ENCODE measurements around the gene TRAT1. TPM values are rescaled to one million over a fixed set of nuclear protein-coding genes. Genes with fewer than 3 reads are reported as not detected.

Gene TRAT1
- total RNA-seq, 2 donors from 2014 or later: 87.0 to 100 TPM

DNA sequence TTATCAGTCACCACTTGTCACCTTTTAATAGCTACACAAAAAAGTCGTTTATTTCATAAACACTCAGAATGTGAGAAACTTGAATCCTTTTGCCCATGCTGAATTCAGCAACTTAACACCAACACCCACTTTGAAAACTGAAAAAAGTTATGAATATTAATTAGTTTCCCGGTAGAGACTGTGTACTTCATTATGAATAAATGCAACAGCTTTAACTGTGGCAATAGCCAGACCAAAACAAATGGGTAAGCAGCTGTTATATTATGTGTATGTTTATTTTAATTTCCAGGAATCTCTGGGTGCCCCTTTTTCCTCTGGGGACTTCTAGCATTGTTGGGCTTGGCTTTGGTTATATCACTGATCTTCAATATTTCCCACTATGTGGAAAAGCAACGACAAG lies 7.8 kb downstream of the TRAT1 start:
- H3K27ac Mint-ChIP-seq: peak overlapping the region; percentile 99
- no peaks in the 10 kb centered on the region for H3K27me3 Mint-ChIP-seq
- H3K4me1 Mint-ChIP-seq: peaks cover 64% of the 10 kb centered on the region
- peak overlapping the region; percentile 28 for H3K4me3 Mint-ChIP-seq
- peaks cover 10% of the 10 kb centered on the region for H3K36me3 Mint-ChIP-seq (ENCODE audit: low read depth)
- ATAC-seq (no peak), DNase-seq (no peak)
- H3K9me3 ChIP-seq (ENCODE audit: control insufficient read depth, low read length, poor library complexity, severe bottlenecking): no peaks in the 10 kb centered on the region

DNA sequence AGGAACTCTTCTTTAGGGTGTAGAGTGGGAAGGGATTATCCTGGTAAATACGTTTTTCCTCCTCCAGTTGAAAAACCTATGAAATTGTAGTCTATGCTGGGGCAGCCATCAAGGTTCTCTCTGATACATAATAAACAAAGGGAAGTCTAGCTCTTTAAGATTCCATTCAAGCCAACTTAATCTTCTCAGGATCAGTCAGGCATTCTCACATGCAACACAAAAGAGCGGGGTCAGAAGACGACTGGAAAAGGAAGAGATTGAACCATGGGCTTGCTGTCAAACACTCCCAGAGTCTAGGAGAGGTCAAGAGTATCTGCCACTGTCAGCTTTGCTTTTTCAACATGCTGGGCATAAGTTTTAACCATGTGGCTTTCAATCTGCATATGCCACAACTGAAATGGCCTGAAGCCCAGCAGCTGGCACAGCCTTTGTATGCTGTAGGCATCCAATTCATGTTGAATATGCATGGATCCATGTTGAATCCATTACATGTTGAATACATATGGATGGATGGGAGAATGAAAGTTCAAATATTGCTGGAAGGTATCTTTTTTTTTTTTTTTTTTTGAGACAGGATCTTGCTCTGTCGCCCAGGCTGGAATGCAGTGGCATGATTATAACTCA lies 8.5 kb downstream of the TRAT1 start:
- no peaks in the 10 kb centered on the region for H3K9me3 ChIP-seq (ENCODE audit: control insufficient read depth, low read length, poor library complexity, severe bottlenecking)
- DNase-seq (no peak), ATAC-seq (no peak)
- no peaks in the 10 kb centered on the region for H3K27me3 Mint-ChIP-seq
- peaks cover 68% of the 10 kb centered on the region for H3K4me1 Mint-ChIP-seq
- H3K4me3 Mint-ChIP-seq: peak overlapping the region; percentile 28
- peaks cover 9% of the 10 kb centered on the region for H3K36me3 Mint-ChIP-seq (ENCODE audit: low read depth)
- peak overlapping the region; percentile 99 for H3K27ac Mint-ChIP-seq

DNA sequence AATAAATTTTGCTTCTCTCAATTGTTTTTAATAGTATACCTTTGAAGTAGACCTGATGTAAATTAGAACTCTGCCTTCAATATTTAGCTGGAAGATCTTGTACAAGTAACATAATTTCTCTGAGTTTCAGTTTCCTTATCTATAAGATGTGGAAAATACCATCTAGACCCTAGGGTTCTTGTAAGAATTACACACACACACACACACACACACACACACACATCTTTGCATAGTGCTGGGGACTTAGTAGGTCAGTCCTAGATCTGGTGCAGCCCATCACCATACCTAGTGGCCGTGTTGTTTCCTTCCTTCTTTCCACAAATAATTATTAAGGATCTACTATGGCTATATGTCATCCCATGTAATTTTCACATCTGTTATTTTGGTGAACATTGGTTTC lies 11.0 kb downstream of the TRAT1 start:
- no peaks in the 10 kb centered on the region for H3K9me3 ChIP-seq (ENCODE audit: control insufficient read depth, low read length, poor library complexity, severe bottlenecking)
- ATAC-seq: no peak
- H3K36me3 Mint-ChIP-seq (ENCODE audit: low read depth): peaks cover 6% of the 10 kb centered on the region
- peak overlapping the region; percentile 88 for H3K4me3 Mint-ChIP-seq
- peaks cover 69% of the 10 kb centered on the region for H3K4me1 Mint-ChIP-seq
- DNase-seq: no peak
- H3K27ac Mint-ChIP-seq: peak overlapping the region; percentile 99
- H3K27me3 Mint-ChIP-seq: no peaks in the 10 kb centered on the region

DNA sequence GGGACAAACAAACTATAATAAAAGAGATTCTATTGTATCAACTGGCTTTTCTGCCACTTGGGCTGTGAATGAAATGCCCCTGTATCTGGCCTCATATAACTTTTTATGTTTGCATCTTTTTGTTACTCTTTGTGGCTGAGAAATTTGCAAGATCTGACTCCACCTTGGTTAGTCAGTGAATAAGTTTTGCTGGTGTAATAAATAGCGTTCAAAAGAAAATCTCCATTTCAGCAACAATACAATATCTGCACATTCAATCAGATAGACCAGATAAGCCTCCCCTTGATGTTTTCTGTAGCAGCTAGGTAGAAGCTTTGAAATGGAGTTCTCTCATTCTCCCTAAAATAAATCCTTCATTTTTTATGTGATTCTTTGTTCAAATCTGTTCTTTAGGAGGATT lies 12.0 kb downstream of the TRAT1 start:
- peak overlapping the region; percentile 88 for H3K4me3 Mint-ChIP-seq
- no peak for DNase-seq

DNA sequence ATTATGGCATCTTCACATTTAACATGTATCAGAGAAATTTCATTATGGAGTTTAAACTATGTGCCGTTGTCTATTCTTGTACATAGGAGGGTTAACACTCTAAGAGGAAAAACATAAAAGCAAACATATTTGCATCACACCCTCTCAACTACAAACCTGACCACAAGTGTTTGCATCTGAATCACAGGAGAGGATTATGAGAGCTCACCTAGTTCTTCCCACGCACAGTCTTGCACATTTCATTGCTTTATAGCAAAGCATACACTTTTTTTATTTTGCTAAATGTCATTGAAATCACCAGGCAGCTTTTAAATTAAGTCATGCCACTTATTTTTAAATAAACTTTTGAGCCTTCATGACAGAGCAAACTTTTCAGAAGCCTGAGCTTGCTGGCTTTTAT lies 12.5 kb downstream of the TRAT1 start:
- peak overlapping the region; percentile 99 for H3K27ac Mint-ChIP-seq

More for the DNA sequence above, 12.0 kb downstream of the TRAT1 start:
- no peaks in the 10 kb centered on the region for H3K27me3 Mint-ChIP-seq
- ATAC-seq: peak; percentile 70
- peak overlapping the region; percentile 99 for H3K27ac Mint-ChIP-seq
- H3K4me1 Mint-ChIP-seq: peaks cover 73% of the 10 kb centered on the region
- peaks cover 4% of the 10 kb centered on the region for H3K36me3 Mint-ChIP-seq (ENCODE audit: low read depth)
- H3K9me3 ChIP-seq (ENCODE audit: control insufficient read depth, low read length, poor library complexity, severe bottlenecking): no peaks in the 10 kb centered on the region

DNA sequence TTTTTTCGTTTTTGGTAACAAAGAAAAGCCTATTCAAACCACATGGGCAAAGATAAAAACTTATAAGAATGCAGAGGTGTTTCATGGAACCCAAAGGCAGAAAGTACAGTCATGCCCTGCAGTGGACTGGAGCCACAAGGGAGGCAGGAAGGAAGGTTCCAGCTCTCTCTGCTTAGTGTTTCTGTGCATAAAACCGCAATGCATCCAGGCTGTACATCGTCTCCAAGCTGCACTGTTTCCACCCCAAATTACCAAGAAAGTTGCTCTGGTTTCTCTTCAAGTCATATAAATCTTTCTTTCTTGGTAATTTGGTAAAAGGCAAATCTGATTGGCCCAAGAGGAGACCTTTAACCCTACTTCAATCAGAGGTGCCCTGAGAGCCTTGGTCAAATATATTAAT lies 15.8 kb downstream of the TRAT1 start:
- Mint-ChIP-seq H3K4me3 (peak overlapping the region; percentile 70), H3K27me3 (no peaks in the 10 kb centered on the region), H3K36me3 (ENCODE audit: low read depth) (peaks cover 18% of the 10 kb centered on the region), H3K4me1 (peaks cover 68% of the 10 kb centered on the region), H3K27ac (peak overlapping the region; percentile 99)
- DNase-seq: no peak
- no peaks in the 10 kb centered on the region for H3K9me3 ChIP-seq (ENCODE audit: control insufficient read depth, low read length, poor library complexity, severe bottlenecking)
- no peak for ATAC-seq

More for the DNA sequence above, 12.5 kb downstream of the TRAT1 start:
- DNase-seq (no peak), ATAC-seq (peak; percentile 87)
- H3K4me1 Mint-ChIP-seq: peaks cover 70% of the 10 kb centered on the region
- no peaks in the 10 kb centered on the region for H3K27me3 Mint-ChIP-seq
- peaks cover 4% of the 10 kb centered on the region for H3K36me3 Mint-ChIP-seq (ENCODE audit: low read depth)
- H3K9me3 ChIP-seq (ENCODE audit: control insufficient read depth, low read length, poor library complexity, severe bottlenecking): no peaks in the 10 kb centered on the region
- H3K4me3 Mint-ChIP-seq: peak overlapping the region; percentile 88

DNA sequence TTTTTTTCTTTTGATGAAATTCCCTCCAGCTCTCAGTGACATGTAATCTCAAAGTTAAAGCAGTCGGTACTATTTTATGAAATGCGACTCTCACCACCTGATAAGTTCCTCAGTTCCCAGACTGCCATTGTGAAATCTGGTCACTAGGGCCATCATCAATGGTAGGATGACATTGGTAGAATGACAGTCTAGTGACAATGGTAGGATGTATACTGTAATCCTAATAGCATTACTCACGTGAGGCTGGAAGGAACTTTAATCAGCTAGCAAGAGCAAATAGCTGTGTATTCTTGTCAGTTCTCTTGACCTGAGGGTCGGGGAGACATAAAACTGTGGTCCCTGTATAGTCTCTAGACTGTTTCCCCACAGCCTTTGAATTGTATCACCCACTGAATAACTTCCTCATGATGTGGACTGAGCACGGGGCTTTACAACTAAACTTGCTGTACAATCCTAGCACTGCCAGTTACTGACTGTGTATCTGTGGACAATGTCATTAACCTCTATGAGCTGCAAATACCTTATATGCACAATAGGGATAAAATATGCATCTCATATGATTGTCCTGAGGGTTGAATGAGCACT lies 23.2 kb downstream of the TRAT1 start:
- peaks cover 60% of the 10 kb centered on the region for H3K4me1 Mint-ChIP-seq
- peak overlapping the region; percentile 61 for H3K27ac Mint-ChIP-seq
- peak overlapping the region; percentile 37 for H3K4me3 Mint-ChIP-seq
- H3K27me3 Mint-ChIP-seq: no peaks in the 10 kb centered on the region
- ATAC-seq (no peak), DNase-seq (no peak)
- no peaks in the 10 kb centered on the region for H3K9me3 ChIP-seq (ENCODE audit: control insufficient read depth, low read length, poor library complexity, severe bottlenecking)
- peaks cover 17% of the 10 kb centered on the region for H3K36me3 Mint-ChIP-seq (ENCODE audit: low read depth)

DNA sequence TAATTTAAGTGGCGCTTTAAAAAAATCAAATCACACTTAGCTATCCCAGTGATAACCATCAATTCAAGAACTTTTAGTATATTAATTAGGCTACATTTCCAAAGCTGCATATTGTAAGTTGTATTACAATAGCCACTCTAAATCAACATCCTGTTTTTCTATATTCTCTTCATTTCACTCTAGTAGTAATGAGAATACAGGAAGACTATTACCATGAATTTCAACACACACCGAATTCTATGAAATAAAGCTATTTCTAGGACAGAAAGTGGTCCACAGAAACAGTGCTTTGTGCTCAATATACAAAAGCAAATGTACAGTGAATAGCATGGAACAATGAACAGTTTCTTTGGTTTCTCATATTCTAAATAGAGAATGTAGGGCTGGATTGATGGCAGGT lies 24.6 kb downstream of the TRAT1 start:
- H3K27me3 Mint-ChIP-seq: no peaks in the 10 kb centered on the region
- peak overlapping the region; percentile 84 for H3K27ac Mint-ChIP-seq
- no peaks in the 10 kb centered on the region for H3K9me3 ChIP-seq (ENCODE audit: control insufficient read depth, low read length, poor library complexity, severe bottlenecking)
- peaks cover 62% of the 10 kb centered on the region for H3K4me1 Mint-ChIP-seq
- H3K36me3 Mint-ChIP-seq (ENCODE audit: low read depth): peaks cover 14% of the 10 kb centered on the region
- ATAC-seq: no peak
- DNase-seq: no peak
- H3K4me3 Mint-ChIP-seq: no peak overlapping the region

DNA sequence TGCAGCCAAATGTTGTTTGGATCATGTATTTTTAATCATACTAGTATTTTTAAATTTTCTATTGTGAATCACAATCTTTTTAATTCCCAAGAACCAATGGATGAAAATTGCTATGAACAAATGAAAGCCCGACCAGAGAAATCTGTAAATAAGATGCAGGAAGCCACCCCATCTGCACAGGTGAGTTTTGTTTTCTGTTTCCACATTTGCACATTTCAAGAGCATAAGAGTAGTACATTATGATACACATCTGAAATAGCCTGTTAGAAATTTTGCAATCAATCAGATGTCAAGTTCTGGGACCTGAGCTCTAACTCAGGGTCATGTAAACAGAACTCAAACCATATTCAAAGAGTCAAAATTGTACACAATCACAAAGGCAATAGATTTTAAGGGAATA lies 26.5 kb downstream of the TRAT1 start:
- peaks cover 50% of the 10 kb centered on the region for H3K4me1 Mint-ChIP-seq
- no peaks in the 10 kb centered on the region for H3K9me3 ChIP-seq (ENCODE audit: control insufficient read depth, low read length, poor library complexity, severe bottlenecking)
- H3K4me3 Mint-ChIP-seq: no peak overlapping the region
- ATAC-seq (no peak), DNase-seq (no peak)
- no peaks in the 10 kb centered on the region for H3K27me3 Mint-ChIP-seq
- H3K36me3 Mint-ChIP-seq (ENCODE audit: low read depth): peaks cover 5% of the 10 kb centered on the region
- H3K27ac Mint-ChIP-seq: peak overlapping the region; percentile 84

DNA sequence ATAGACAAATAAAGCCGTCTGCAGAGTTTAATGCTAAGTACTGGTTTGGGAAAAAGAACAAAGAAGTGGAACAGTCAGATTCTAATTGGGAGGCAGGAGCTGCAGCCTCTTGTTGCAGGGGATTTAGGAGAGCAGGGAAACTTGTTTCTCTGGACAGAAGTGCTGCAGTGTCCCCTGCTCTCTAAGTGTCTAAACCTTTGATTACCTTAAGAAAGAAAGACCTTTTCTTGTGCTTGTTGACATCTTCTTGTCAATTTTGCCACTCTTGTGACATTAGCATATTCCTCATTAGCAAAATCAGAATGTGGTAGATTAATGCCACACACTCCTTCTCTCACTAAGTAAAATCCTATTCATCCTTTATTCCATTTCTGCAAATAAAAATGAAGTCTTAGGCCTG lies 38.8 kb downstream of the TRAT1 start:
- H3K36me3 Mint-ChIP-seq (ENCODE audit: low read depth): peaks cover 20% of the 10 kb centered on the region
- DNase-seq (no peak), ATAC-seq (no peak)
- H3K4me3 Mint-ChIP-seq: no peak overlapping the region
- H3K4me1 Mint-ChIP-seq: peaks cover 24% of the 10 kb centered on the region
- no peaks in the 10 kb centered on the region for H3K9me3 ChIP-seq (ENCODE audit: control insufficient read depth, low read length, poor library complexity, severe bottlenecking)
- no peaks in the 10 kb centered on the region for H3K27me3 Mint-ChIP-seq
- H3K27ac Mint-ChIP-seq: peak overlapping the region; percentile 76

DNA sequence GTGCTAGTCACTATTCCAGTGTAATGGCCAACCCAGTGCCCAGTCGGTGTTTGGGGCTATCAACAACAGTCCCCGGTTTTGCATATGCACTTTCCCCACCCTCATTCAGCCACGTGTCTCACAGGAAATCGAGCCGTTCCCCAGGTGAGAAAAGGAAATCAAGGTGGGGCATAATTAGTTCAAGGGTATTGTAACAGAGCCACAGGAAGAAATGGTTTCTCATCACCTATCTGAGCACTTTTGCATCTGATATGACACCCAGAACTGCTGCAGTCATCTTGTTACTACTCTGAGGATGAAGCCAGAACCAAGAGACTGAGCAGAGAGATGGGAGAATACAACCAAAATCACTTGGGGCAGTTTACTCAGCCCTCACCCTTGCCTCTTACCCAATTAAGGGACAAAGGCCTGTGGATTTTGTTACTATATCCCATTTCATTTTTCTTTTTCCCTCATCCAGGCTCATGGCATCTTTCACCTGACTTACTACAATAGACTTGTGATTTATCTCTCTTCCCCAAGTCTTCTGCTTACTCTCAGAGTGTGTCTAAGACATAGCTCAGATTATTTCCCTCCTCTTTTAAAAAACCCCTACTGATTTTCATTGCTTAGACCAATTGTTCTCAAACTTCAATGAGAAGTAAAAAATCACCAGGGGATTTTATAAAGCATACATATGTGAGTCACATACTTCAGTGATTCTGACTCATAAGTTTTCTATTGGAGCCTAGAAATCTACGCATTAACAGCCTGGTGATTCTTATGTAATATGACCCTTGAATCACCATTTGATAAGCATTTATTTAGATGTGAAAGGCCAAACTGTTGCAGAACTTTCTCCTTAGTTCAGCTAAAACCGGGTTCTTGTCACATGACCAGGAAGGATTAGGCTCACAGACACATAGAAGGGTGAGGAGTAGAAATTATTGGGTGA lies 40.5 kb downstream of the TRAT1 start:
- Mint-ChIP-seq H3K27ac (peak overlapping the region; percentile 76), H3K27me3 (no peaks in the 10 kb centered on the region), H3K4me3 (peak overlapping the region; percentile 28), H3K4me1 (peaks cover 25% of the 10 kb centered on the region), H3K36me3 (ENCODE audit: low read depth) (peaks cover 16% of the 10 kb centered on the region)
- no peaks in the 10 kb centered on the region for H3K9me3 ChIP-seq (ENCODE audit: control insufficient read depth, low read length, poor library complexity, severe bottlenecking)
- ATAC-seq (peak; percentile 78), DNase-seq (no peak)

DNA sequence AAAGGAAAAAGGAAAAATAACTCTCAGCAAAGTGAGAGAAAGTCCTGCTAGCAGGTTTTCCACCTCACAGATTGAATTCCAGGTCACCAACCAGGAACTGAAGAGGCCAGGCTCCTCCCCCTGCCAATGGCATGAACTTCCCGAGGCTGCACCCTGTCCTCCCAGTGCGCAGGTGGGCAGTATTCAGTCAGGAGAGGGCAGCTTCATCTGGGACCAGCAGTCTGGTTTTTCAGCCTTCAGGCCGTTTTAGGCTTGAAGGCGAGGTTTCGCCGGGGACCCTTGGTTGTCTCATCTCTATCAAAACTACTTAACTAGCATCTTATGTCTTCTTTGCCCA lies 41.2 kb downstream of the TRAT1 start:
- H3K36me3 Mint-ChIP-seq (ENCODE audit: low read depth): peaks cover 16% of the 10 kb centered on the region
- H3K27ac Mint-ChIP-seq: peak overlapping the region; percentile 76
- H3K4me1 Mint-ChIP-seq: peaks cover 23% of the 10 kb centered on the region
- ATAC-seq (no peak), DNase-seq (no peak)
- H3K4me3 Mint-ChIP-seq: no peak overlapping the region
- no peaks in the 10 kb centered on the region for H3K27me3 Mint-ChIP-seq
- H3K9me3 ChIP-seq (ENCODE audit: control insufficient read depth, low read length, poor library complexity, severe bottlenecking): no peaks in the 10 kb centered on the region

DNA sequence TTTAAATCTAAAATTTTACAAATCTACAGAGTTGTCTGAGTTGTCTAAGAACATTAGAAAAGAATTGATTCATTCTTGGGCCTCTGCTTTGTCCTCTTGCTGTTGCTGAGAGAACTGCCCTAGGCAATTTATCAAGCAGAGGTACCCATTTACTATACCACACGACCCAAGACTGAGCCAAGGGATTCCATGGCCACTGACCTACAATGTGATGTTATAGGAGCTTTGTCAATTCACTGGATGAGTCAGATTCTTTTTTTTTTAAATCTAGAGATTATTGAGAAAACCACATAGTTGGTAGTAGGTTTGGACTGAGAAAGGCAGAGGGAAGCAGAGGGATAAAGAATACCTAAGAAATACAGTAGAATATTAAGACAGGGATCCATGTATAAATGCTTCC lies 55.3 kb downstream of the TRAT1 start:
- DNase-seq: no peak

More for the DNA sequence above, 55.3 kb downstream of the TRAT1 start:
- no peak overlapping the region for H3K27ac Mint-ChIP-seq
- H3K27me3 Mint-ChIP-seq: no peaks in the 10 kb centered on the region
- peaks cover 2% of the 10 kb centered on the region for H3K36me3 Mint-ChIP-seq (ENCODE audit: low read depth)
- no peaks in the 10 kb centered on the region for H3K9me3 ChIP-seq (ENCODE audit: control insufficient read depth, low read length, poor library complexity, severe bottlenecking)
- H3K4me3 Mint-ChIP-seq: no peak overlapping the region
- ATAC-seq: no peak
- H3K4me1 Mint-ChIP-seq: no peaks in the 10 kb centered on the region

Data from T-helper 17 cell (primary cell).